Inferior parietal cortex (tissue), 1 donor: ENCODE data around the gene KRTAP5-8.
"Not testable (repeated sequence)": the region's sequence is repeated elsewhere in the genome, so short reads cannot be mapped to it uniquely, and the experiment has no call there.

Source experiments
- DNase-seq: peaks from one replicate; pipeline ENCODE4 v3.0.0-alpha.2; 2016; ENCODE audit errors: extremely low spot score

The KRTAP5-8 gene, protein sequence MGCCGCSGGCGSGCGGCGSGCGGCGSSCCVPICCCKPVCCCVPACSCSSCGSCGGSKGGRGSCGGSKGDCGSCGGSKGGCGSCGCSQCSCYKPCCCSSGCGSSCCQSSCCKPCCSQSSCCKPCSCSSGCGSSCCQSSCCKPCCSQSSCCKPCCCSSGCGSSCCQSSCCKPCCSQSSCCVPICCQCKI

DNA sequence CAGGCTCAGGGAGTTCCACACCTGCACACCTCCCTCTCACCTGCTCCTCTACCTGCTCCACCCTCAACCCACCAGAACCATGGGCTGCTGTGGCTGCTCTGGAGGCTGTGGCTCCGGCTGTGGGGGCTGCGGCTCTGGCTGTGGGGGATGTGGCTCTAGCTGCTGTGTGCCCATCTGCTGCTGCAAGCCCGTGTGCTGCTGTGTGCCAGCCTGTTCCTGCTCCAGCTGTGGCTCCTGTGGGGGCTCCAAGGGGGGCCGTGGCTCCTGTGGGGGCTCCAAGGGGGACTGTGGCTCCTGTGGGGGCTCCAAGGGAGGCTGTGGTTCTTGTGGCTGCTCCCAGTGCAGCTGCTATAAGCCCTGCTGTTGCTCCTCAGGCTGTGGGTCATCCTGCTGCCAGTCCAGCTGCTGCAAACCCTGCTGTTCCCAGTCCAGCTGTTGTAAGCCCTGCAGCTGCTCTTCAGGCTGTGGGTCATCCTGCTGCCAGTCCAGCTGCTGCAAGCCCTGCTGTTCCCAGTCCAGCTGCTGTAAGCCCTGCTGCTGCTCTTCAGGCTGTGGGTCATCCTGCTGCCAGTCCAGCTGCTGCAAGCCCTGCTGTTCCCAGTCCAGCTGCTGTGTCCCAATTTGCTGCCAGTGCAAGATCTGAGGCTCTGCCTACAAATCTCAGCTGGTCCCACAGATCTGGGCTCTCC lies at the start of gene KRTAP5-8:
KRTAP5-8 (plus strand) TSS at position 49 of the 689 bp plus-strand sequence; CDS start at position 80, 31 bp downstream.
- DNase-seq = not testable (repeated sequence)

- no peak for DNase-seq
Observed at GRCh38 chr11:71488681-71489270, 49.0 kb upstream of the KRTAP5-8 start.

DNA sequence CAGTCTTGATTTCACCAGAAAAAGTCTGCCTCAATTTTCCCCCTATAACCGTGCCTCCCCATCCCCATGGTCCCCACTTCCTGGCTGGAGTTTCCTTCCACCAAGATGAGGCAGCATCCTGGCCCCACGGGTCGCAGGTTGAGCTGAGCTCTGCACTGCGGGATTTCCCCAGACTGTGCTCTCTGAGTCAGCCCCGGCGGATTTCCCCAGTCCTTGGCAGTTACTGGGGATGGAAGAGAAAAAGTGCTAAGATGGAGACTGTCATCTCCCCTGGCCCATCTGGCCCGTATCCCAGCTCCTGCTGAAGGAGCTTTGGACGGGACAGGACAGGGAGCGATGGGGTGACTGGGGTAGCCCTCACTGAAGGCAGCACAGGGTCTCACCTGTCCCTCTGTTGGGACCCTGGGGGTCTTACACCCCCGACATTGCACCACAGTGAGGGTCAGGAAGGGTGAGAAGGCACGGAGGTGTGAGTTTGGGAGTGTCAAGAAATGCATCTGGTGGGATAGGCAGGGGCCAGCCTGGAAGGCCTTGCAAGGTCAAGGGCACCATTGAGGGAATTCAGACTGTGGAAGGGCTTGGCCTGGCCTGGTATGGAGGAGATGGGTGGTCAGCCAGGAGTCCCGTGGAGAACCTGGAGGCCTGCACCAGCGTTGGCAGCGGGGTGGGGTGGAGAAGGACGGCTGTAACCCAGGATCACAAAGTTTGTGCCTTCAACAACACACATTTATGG lies 48.3 kb upstream of the KRTAP5-8 start:
- DNase-seq = no peak

GRCh38 chr11:71490044-71490730 lies 47.6 kb upstream of the KRTAP5-8 start:
- DNase-seq = no peak

DNA sequence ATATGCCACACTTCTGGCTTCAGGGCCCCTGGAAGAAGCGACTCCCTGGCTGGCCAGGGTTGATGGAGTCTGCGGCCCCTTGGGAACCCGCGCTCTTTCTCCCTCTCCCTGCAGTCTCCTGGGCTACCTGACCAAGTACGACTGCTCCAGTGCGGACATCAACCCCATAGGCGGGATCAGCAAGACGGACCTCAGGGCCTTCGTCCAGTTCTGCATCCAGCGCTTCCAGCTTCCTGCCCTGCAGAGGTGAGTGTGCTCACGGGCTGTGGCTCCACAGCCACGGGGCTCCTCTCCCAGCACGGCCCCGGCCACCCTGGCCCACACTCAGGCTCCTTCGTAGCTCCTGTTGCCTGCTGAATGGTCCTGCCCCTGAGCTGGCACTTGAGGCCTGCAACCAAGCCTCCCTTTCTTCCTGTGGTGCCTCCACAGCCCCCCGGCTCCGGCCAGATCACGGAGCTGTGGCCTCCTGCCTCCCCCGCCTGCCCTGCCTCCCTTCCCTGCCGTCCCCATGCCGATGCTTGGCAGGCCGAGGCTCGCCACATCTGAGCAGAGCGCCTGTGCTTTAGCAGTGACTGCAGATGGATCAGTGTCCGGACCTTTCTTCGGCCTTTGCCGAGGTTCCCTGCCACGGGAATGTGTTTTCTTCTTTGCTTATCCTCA lies 47.0 kb upstream of the KRTAP5-8 start:
- DNase-seq = no peak

DNA sequence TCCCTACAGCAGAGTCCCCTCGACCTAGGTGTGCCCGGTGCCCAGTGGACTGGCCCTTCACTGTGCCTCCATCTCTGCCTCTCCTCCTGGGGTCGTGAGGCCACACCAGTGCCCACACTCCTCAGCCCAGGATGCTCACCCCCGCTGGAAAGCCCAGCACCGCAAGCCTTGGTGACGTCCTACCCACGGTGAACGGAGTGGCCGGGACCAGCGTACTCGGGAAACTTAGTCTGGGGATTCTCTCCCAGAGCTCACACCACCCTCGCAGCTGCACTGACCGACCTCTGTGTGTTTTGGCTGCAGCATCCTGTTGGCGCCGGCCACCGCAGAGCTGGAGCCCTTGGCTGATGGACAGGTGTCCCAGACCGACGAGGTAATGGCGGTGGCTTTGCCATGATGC lies 46.3 kb upstream of the KRTAP5-8 start:
- no peak for DNase-seq

- no peak for DNase-seq
Observed at GRCh38 chr11:71491940-71492339, 45.9 kb upstream of the KRTAP5-8 start.

GRCh38 chr11:71495286-71496230 lies 42.3 kb upstream of the KRTAP5-8 start:
- no peak for DNase-seq

DNA sequence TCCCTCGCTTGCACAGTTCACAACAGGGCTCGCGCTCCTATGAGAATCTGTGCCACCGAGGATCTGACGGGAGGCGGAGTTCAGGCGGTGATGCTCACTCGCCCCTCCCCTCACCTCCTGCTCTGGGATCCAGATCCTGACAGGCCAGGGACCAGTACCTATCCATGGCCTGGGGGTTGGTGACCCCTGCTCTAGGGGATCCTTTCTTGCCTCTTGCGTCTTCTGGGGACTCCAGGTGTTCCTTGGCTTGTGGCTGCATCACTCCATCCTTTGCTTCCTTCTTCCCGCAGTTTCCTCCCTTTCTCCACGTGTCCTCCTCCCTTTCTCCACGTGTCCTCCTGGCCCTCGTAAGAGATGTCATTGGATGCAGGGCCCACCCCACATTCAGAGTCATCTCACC lies 41.4 kb upstream of the KRTAP5-8 start:
- no peak for DNase-seq

DNA sequence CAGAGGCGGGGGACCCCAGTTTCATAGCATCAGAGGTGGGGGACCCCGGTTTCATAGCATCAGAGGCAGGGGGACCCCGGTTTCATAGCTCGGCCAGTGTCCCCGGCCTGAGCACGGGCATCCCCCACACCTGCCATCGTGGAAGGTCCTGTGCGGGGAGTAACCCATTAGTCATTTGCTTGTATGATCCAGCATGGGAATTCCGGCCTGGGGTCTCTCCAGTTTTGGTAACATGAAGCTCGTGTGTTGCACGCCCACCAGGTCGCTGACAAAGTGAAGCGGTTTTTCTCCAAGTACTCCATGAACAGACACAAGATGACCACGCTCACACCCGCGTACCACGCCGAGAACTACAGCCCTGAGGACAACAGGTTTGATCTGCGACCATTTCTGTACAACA lies 39.7 kb upstream of the KRTAP5-8 start:
- no peak for DNase-seq

GRCh38 chr11:71499125-71499524 lies 38.7 kb upstream of the KRTAP5-8 start:
- DNase-seq = no peak

- DNase-seq = no peak
Observed at GRCh38 chr11:71499546-71499945, 38.3 kb upstream of the KRTAP5-8 start.

DNA sequence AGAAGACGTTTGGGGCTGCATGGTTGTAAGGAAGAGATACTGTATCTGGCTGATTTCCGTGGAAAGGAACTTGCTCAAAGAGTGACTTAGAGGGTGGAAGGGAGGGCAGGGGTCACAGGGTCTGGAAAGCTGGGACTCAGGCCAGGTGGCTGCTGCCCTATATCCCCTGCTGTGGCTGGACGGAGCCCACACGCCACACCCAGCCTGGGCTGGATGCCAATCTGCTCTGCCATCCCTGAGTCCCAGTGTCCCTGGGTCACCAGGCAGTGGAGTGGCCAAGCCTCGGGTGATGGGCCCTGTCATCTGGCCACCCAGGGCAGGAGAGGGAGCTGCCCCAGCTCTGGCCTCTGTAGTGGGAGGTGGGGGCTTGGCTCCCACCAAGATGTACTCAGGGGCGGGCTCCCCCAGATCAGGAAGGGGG lies 37.2 kb upstream of the KRTAP5-8 start:
- DNase-seq = no peak

DNA sequence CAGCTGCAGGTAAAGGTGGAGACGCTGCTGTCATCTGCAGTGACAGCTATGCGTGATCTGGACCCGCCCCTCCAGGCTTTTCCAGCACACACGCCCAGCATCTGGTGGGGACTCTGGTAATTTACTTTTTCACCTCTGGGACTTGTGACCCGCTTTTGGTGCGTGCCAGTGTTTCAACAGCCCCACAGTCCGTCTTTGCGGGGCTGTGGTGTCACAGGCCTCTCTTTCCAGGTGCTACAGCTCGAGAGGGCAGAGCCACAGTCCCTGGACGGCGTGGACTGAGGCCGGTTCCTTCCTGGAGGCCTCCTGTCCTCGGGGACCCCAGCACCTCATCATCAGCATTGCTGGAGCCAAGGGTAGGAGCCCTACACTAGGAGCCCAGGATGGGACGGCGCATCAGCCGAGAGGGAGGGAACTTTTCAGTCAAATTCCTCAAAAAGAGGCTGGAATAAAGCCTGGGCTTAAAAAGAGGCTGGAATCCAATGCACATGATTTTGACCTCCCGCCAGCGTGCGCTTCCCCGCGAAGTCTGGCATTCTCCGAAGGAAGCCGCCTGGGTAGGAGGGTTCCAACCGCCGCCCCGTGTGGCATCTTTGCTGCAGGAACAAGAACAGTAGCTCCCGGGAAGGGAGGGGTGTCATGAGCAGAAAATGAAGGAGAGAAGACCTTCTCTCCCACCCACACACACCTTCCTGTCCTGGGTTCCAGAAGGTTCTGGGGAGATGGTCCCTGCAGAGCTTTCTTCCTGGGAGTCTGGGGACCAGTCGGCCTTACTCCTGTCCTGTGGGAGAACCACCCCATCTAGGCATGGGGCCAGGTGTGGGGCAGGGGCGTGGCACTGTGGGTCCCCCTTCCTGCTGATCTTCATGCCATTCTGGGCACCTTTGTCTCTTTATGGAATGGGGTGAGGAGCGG lies 36.5 kb upstream of the KRTAP5-8 start:
- no peak for DNase-seq

DNA sequence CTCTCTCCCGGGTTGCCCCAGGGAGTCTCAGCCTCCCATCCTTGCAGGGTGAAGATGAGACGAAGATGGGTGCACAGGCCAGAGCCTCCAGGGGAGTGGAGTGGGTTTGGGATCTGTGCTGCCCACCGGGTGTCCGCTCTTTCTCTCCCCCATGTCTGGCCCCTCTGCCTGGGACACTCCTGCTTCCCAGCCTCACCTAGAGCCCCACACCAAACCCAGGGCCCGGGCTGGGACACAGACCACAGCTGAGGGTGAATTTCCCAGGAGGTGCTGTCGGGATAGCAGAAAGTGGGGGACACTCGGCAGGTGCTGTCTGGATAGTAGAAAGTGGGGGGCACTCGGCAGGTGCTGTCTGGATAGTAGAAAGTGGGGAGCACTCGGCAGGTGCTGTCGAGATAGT lies 35.8 kb upstream of the KRTAP5-8 start:
- DNase-seq = no peak

- DNase-seq = no peak
Observed at GRCh38 chr11:71502871-71503435, 34.9 kb upstream of the KRTAP5-8 start.

GRCh38 chr11:71504531-71504930 lies 33.3 kb upstream of the KRTAP5-8 start:
- no peak for DNase-seq

GRCh38 chr11:71505001-71505400 lies 32.8 kb upstream of the KRTAP5-8 start:
- no peak for DNase-seq

DNA sequence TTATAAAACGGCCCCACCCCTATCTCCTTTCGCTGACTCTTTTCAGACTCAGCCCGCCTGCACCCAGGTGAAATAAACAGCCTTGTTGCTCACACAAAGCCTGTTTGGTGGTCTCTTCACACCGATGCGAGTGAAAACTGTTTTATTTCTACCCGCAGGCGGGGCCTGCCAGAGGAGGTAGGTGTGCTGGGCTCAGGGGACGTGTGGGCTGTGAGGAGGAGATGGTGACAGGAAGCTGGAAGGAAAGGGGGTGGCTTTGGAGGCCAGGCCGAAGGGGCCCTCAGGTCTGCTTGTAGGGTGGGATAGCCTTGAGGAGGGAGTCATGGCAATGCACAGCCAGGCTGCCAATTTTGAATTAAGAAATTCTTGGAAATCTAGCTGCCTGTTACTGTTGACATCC lies 32.0 kb upstream of the KRTAP5-8 start:
- no peak for DNase-seq
